GM21447 (cell line): ENCODE results near the gene UBN1.
"Not testable (repeated sequence)": the region's sequence is repeated elsewhere in the genome, so short reads cannot be mapped to it uniquely, and the experiment has no call there.

Source experiments
- ATAC-seq: cut with Tn5 transposase; IDR thresholded peaks from one replicate; pipeline ENCODE4 v1.9.1; 2021; ENCODE audit not compliant: unreplicated experiment

Gene UBN1

DNA sequence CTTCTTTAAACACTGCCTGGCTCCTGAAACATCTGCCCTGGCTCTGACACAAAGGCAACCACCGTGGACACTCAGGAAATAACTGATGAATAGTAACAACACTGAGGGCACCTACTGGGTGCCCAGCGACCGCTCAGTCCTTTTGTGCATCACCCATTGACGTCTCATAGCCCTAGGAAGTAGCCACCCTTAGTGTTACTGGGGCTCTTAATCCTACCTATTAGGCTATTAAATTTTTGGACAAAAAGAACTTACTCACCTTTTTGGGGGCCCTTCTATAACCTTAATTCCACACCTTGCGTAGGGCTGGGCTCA lies 78.0 kb downstream of the UBN1 start:
- no peak for ATAC-seq

DNA sequence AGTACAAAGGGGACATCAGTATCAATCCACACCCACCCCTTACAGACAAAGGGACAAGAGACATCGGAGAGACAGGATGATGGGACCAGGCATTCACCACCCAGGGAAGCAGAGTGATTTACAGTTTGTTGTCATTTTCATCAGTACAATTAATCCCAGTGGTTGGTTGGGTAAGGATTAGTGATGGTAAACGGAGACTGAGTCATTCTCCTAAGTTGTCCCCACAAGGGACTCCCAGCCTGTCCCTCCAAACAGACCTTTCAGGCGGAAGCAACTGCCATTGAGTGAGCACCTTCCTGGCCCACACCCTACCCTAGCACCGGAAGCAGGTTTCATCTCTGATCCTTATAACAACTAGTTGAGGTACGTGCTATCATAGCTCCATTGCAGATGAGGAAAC lies 78.5 kb downstream of the UBN1 start:
- no peak for ATAC-seq

DNA sequence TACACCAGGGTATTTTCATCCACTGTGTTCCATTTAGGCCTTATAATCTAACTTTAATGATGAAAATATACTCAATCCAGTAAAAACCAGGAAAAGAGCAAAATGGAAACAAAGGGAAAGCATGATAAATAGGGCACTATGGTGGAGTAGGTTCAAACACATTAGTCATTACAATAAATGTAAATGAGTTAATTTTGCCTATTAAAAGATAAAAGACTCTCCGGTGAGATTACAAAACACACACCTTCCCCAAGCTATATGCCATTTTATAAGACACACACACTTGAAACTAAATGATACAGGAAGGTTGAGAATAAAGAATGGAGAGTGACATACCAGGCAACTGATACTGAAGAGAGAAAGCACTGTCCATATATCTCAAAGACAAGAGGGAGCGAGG lies 79.6 kb downstream of the UBN1 start:
- no peak for ATAC-seq

DNA sequence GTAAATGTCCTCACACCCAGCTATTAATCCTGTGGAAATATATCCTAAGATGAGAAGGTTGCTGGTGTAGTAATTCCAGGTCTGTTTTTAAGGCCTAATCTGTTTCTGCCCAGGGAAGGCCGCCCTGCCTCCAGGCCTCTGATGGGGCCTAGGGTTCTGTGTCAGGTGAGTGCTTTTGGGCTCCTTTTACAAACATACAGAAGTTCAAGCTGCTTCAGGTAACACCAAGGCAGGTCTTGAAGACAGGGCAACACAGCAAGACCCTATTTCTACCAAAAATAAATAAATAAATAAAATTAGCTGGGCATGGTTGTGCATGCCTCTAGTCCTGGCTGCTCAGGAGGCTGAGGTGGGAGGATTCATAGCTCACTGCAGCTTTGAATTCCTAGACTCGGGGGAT lies 80.4 kb downstream of the UBN1 start:
- ATAC-seq = no peak

DNA sequence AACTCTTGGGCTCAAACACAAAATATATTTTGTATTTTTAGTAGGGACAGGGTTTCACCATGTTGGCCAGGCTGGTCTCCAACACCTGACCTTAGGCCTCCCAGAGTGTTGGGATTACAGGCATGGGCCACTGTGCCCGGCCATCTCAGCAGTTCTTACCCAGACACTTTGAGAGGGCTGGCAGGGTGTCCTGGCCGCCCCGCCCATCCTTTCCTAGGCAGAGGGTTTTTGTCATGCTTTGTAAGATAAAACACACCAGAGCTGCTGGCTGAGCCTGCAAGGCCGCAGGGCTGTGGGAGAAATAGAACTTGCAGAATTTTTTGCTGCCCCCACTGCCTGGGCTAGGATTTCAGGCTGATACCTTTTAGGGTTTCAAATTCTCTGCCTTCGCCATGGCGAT lies 80.9 kb downstream of the UBN1 start:
- no peak for ATAC-seq

DNA sequence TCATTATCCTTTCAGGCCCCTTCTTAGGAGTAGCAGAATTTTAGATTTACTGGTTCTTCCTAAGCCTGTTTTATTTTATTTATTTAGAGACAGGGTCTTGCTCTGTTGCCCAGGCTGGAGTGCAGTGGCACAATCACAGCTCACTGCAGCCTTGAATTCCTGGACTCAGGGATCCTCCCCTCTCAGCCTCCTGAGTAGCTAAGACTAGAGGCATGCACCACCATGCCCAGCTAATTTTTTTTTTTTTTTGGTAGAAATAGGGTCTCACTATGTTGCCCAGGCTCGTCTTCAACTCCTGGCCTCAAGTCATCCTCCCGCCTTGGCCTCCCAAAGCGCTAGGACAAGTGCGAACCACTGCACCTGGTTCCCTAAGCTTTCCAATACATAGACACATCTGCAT lies 82.3 kb downstream of the UBN1 start:
- ATAC-seq = not testable (repeated sequence)

DNA sequence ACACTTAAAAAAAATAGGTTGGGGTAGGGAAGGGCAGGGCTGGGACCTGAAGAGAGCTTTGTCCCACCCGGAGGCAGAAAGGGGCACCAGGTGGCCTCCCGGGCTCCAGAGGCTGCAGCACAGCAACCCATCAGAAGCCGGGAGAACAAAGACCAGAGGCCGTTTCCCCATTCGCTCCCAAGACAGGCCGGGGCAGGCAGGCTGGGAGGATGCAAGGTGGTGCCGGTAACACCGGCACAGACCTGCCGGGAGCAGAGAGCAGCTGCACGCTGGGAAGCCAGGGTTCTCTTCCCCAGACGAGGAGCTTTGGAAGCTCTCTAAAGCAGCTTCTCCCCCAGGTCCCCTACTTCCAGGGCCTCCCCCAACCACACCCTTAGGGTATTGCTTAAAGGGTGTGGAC lies 84.1 kb downstream of the UBN1 start:
- no peak for ATAC-seq
